GM18858 (cell line): Measurements from ENCODE around the gene GSK3B.
"Not testable (repeated sequence)": the region's sequence is repeated elsewhere in the genome, so short reads cannot be mapped to it uniquely, and the experiment has no call there.

Experiments
- ATAC-seq: cut with Tn5 transposase; IDR thresholded peaks from one replicate; pipeline ENCODE4 v1.9.1; 2021; ENCODE audit not compliant: unreplicated experiment

The GSK3B gene

GRCh38 chr3:120057626-120058025, 36.6 kb downstream of the GSK3B start:
- no peak for ATAC-seq

GRCh38 chr3:120057029-120057428, 37.2 kb downstream of the GSK3B start:
- ATAC-seq, result no peak

GRCh38 chr3:120053647-120054046, 40.6 kb downstream of the GSK3B start:
- ATAC-seq, result not testable (repeated sequence)

GRCh38 chr3:120052677-120053076, 41.6 kb downstream of the GSK3B start:
- no peak for ATAC-seq

- peak; percentile 59 for ATAC-seq
These were observed 42.0 kb downstream of the GSK3B start for GRCh38 chr3:120052225-120052624.

GRCh38 chr3:120051570-120051969, 42.7 kb downstream of the GSK3B start:
- ATAC-seq, result not testable (repeated sequence)

GRCh38 chr3:120049881-120050539, 44.2 kb downstream of the GSK3B start:
- ATAC-seq, result no peak

- no peak for ATAC-seq
These were observed 45.2 kb downstream of the GSK3B start for GRCh38 chr3:120049072-120049471.

- ATAC-seq, result no peak
These were observed 45.7 kb downstream of the GSK3B start for GRCh38 chr3:120048355-120049041.

GRCh38 chr3:120047686-120048085, 46.6 kb downstream of the GSK3B start:
- no peak for ATAC-seq

- ATAC-seq, result no peak
These were observed 53.4 kb downstream of the GSK3B start for GRCh38 chr3:120040813-120041377.

- no peak for ATAC-seq
These were observed 54.3 kb downstream of the GSK3B start for GRCh38 chr3:120039642-120040610.

- ATAC-seq, result no peak
These were observed 60.7 kb downstream of the GSK3B start for GRCh38 chr3:120033596-120033995.

- no peak for ATAC-seq
These were observed 62.7 kb downstream of the GSK3B start for GRCh38 chr3:120031561-120031960.

GRCh38 chr3:120029749-120030148, 64.5 kb downstream of the GSK3B start:
- ATAC-seq, result no peak

GRCh38 chr3:120028271-120029047, 65.8 kb downstream of the GSK3B start:
- no peak for ATAC-seq

- no peak for ATAC-seq
These were observed 67.0 kb downstream of the GSK3B start for GRCh38 chr3:120027226-120027625.

- no peak for ATAC-seq
These were observed 68.7 kb downstream of the GSK3B start for GRCh38 chr3:120025520-120025919.

- no peak for ATAC-seq
These were observed 70.1 kb downstream of the GSK3B start for GRCh38 chr3:120024103-120024502.

GRCh38 chr3:120022729-120023128, 71.5 kb downstream of the GSK3B start:
- no peak for ATAC-seq
